ENCODE measurements around the gene CRTC3.
A peak's percentile ranks its signal among the peaks of the same experiment; 100 is the strongest.
"Not testable (repeated sequence)": the region's sequence is repeated elsewhere in the genome, so short reads cannot be mapped to it uniquely, and the experiment has no call there.

The CRTC3 gene

GRCh38 chr15:90650117-90650955 lies 120.6 kb downstream of the CRTC3 start:
- DNase-seq (ENCODE audit: low spot score): peak; percentile 8

GRCh38 chr15:90650956-90651689 lies 121.4 kb downstream of the CRTC3 start:
- no peak for DNase-seq (ENCODE audit: low spot score)

- no peak for DNase-seq (ENCODE audit: low spot score)
These were observed 124.8 kb downstream of the CRTC3 start for GRCh38 chr15:90654233-90655136.

GRCh38 chr15:90657520-90658172 lies 127.9 kb downstream of the CRTC3 start:
- DNase-seq (ENCODE audit: low spot score): peak; percentile 43

- DNase-seq (ENCODE audit: low spot score): no peak
These were observed 129.8 kb downstream of the CRTC3 start for GRCh38 chr15:90659481-90659880.

GRCh38 chr15:90660195-90660998 lies 130.7 kb downstream of the CRTC3 start:
- peak; percentile 52 for DNase-seq (ENCODE audit: low spot score)

- not testable (repeated sequence) for DNase-seq (ENCODE audit: low spot score)
These were observed 131.2 kb downstream of the CRTC3 start for GRCh38 chr15:90660999-90661330.

GRCh38 chr15:90664081-90664461 lies 134.3 kb downstream of the CRTC3 start:
- DNase-seq (ENCODE audit: low spot score): not testable (repeated sequence)

- DNase-seq (ENCODE audit: low spot score): no peak
These were observed 135.0 kb downstream of the CRTC3 start for GRCh38 chr15:90664650-90665287.

GRCh38 chr15:90665288-90666134 lies 135.8 kb downstream of the CRTC3 start:
- DNase-seq (ENCODE audit: low spot score): peak; percentile 21

- no peak for DNase-seq (ENCODE audit: low spot score)
These were observed 136.6 kb downstream of the CRTC3 start for GRCh38 chr15:90666135-90666909.

- no peak for DNase-seq (ENCODE audit: low spot score)
These were observed 137.5 kb downstream of the CRTC3 start for GRCh38 chr15:90667073-90667754.

GRCh38 chr15:90667755-90668345 lies 138.1 kb downstream of the CRTC3 start:
- DNase-seq (ENCODE audit: low spot score): not testable (repeated sequence)

- not testable (repeated sequence) for DNase-seq (ENCODE audit: low spot score)
These were observed 140.9 kb downstream of the CRTC3 start for GRCh38 chr15:90670631-90671030.

- no peak for DNase-seq (ENCODE audit: low spot score)
These were observed 141.5 kb downstream of the CRTC3 start for GRCh38 chr15:90671216-90671615.

- not testable (repeated sequence) for DNase-seq (ENCODE audit: low spot score)
These were observed 143.6 kb downstream of the CRTC3 start for GRCh38 chr15:90673357-90673756.

- DNase-seq (ENCODE audit: low spot score): no peak
These were observed 144.8 kb downstream of the CRTC3 start for GRCh38 chr15:90674476-90674875.

- DNase-seq (ENCODE audit: low spot score): no peak
These were observed 145.7 kb downstream of the CRTC3 start for GRCh38 chr15:90675464-90675863.

Data from CD4-positive, alpha-beta T cell treated with Interleukin-6 at 100 ng/mL for 8 hours (primary cell).